ENCODE results near the gene SPPL2B.

Gene SPPL2B

GRCh38 chr19:2330255-2330631, 1.8 kb downstream of the SPPL2B start:
- H3K4me3 ChIP-seq (replicated peaks; ENCODE audit: low read depth, low read length): no peak overlapping the region
- no peak for TF ChIP-seq CTCF (IDR thresholded peaks at IDR 0.05; ENCODE audit: low read length, missing control alignments)
- no peak for DNase-seq (ENCODE audit: low read depth)

- no peak overlapping the region for H3K4me3 ChIP-seq (replicated peaks; ENCODE audit: low read depth, low read length)
- no peak for TF ChIP-seq CTCF (IDR thresholded peaks at IDR 0.05; ENCODE audit: low read length, missing control alignments)
- DNase-seq (ENCODE audit: low read depth): no peak
Measured at GRCh38 chr19:2330632-2331284, 2.3 kb downstream of the SPPL2B start.

GRCh38 chr19:2331601-2332246, 3.2 kb downstream of the SPPL2B start:
- TF ChIP-seq CTCF (IDR thresholded peaks at IDR 0.05; ENCODE audit: low read length, missing control alignments): no peak
- no peak for DNase-seq (ENCODE audit: low read depth)
- H3K4me3 ChIP-seq (replicated peaks; ENCODE audit: low read depth, low read length): no peak overlapping the region

- H3K4me3 ChIP-seq (replicated peaks; ENCODE audit: low read depth, low read length): no peak overlapping the region
- no peak for DNase-seq (ENCODE audit: low read depth)
- TF ChIP-seq CTCF (IDR thresholded peaks at IDR 0.05; ENCODE audit: low read length, missing control alignments): no peak
Measured at GRCh38 chr19:2332341-2333026, 4.0 kb downstream of the SPPL2B start.

- no peak overlapping the region for H3K4me3 ChIP-seq (replicated peaks; ENCODE audit: low read depth, low read length)
- DNase-seq (ENCODE audit: low read depth): no peak
- TF ChIP-seq CTCF (IDR thresholded peaks at IDR 0.05; ENCODE audit: low read length, missing control alignments): no peak
Measured at GRCh38 chr19:2333027-2333806, 4.7 kb downstream of the SPPL2B start.

- H3K4me3 ChIP-seq (replicated peaks; ENCODE audit: low read depth, low read length): no peak overlapping the region
- DNase-seq (ENCODE audit: low read depth): no peak
- TF ChIP-seq CTCF (IDR thresholded peaks at IDR 0.05; ENCODE audit: low read length, missing control alignments): no peak
Measured at GRCh38 chr19:2333807-2334211, 5.3 kb downstream of the SPPL2B start.

All from fibroblast of pulmonary artery (primary cell).